NCI-H345 (cell line): ENCODE measurements around the gene DTNBP1.

Source experiments
- DNase-seq: peaks from one replicate; lab custom pipeline; 2025; lab: John Stamatoyannopoulos, UW

The DTNBP1 gene

DNA sequence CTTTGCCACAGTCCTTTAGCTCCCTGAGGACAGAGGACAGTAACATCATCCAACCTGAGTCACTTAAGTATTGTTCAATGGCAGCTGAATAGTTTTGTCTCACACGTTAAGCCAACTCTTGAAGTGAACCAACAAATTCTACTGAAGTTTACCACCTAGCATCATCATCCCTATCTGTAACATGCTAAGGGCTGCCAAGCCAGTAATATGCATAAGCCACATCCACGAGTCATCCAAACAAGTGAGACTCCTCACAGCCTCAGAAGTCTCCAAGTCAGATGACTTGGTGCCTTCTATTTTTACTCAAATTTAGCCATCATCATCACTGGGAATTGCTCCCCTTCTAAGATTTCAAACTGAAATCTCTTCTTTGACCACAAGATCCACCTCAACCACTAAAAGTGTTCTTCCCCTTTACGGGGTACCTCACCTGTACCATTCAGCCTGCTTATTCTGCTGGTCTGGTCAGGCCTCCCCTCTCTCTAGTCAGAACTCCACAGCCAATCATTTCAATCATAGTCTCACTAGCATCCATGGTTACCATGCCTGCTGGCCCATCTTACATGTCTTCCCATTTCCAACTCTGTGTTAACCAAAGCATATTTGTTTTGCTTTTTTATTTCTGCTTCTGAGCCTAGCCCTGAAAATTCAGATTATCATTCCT is 73.7 kb downstream of the DTNBP1 start:
- no peak for DNase-seq

DNA sequence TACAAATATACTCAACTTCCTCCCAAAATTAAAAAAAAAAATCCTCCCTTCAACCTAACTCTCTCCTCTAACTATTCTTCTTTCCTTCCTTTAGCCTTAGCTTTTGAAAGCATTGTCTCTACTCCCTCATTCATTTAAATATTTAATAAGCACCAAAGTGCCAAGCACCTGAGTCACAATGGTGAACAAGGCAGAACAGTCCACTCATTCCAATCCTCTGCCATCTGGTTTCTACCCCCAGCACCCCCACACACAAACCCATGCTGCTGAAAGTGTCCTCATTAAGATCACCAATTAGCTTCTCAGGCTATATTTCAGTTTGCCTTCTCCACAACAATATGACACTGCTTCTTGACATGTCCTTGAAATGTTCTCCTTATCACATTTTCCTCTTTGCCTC is 76.3 kb downstream of the DTNBP1 start:
- DNase-seq, result no peak

DNA sequence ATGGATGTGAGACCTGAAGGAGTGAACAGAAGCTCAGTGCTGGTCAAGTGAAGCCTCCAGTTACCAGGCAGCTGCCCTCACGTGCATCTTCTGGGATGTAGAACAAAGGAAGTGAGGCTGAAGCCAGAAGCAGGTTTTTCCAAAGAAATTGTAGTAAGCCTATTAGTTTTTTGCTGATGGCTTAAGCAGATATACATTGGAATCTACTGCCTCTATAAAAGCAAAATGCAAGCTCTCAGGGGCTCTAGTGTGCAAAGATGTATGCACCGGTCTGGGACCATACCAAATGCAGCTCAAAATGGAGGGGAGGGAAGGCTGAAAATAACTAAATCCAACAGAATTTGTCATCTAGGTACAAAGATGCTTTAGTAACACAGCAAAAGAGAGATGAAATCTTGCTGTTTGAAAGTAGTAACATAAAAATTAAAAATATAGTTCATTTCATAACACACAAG is 77.0 kb downstream of the DTNBP1 start:
- no peak for DNase-seq

DNA sequence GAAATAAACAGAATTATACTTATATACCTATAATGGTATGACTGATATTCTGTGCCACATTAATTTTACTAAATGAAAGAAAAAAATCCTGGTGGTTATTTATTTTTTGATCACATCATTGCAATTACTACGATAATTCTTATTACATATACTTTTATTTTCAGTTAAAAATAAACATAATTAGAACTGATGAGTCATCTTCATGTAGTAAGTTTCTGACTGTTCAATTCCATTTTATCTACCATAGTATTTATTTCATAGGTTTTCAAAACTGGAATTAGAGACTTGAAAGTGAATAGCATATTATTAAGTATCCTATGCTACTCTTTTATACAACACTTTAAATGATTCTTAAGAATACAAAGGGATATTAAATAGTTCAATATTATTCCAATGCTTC is 80.3 kb downstream of the DTNBP1 start:
- DNase-seq, result no peak

DNA sequence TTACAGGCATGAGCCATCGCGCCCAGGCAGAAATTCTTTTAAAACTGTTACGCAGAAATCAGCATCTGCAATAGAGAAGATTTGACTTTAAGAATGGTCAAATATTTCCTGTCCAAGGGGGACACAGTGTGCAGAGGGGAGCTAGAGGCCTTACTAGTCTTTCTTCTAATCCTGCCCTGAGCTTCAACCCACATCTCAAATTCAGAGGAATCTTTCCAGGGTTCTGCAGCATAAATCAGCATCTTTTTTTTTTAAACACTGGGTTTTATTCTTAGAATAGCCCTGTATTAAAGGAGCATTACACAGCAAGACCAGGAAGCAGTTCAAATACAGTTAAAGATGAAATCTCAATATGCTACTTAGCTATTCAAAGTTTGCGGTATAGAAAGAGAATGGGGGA is 81.1 kb downstream of the DTNBP1 start:
- DNase-seq, result no peak

DNA sequence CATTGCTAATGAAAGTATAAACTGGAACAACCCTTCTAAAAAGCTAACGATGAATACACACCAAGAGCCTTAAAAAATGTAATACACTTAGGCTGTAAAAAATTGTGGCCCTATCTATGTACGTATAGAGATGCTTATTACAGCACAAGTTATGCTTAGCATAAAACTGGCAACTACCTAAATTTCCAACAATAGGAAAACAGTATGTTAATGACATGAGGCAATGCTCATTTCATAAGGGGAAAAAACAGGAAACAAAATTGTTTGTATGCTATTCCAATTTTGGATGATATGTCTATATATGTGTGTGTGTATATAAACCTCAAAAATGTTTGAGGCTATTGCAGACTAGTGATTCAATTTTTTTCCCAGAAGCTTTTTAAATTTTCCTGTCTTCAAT is 82.5 kb downstream of the DTNBP1 start:
- no peak for DNase-seq

DNA sequence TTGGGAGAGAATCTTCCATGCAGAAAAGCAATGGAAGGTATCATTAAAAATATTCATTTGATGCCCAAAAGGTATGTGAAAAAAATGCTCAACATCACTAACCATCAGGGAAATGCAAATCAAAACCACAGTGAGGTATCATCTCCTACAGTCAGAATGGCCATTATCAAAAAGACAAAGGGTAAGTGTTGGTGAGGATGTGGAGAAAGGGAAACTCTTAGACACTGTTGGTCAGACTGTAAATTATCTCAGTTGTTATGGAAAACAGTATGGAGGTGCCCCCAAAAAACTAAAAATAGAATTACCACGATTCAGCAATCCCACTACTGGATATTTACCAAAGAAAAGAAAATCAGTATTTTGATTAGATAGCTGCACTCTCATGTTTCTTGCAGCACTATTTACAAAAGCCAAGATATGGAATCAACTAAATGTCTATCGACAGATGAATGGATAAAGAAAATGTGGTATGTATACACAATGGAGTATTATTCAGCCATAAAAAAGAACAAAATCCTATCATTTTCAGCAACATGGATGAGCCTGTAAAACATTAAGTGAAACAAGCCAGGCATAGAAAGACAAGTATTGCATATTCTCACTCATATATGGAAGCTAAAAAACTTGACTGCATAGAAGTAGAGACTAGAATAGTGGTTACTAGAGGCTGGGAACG is 84.0 kb downstream of the DTNBP1 start:
- DNase-seq, result no peak

DNA sequence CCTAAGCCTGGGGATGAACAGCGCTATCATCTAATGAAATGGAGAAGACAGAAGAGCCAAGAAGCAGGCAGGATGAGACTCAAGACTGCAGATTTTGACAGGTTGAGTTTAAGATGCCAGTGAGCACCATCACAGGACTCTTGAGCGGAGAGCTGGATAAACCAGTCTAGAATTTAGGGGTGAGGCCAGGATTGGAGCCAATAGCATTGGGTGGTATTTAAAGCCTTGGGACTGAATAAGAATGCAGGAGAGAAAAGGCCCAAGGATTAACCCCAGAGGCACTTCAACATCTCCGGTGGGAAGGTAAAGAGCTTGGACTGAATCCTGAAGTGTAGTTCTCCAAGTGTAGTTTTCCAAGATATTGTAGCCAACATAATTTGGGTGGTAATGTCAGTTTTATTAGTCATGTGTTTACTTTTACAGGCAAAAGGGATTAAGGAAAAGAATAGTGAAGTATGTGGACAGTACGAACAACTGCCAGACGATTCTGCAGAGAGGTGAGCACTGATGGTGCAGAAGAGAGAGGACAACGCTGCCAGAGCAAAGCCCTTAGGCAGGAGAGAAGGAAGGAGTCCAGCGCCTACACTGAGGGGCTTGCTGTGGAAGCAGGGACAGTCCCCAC is 85.2 kb downstream of the DTNBP1 start:
- DNase-seq, result no peak

DNA sequence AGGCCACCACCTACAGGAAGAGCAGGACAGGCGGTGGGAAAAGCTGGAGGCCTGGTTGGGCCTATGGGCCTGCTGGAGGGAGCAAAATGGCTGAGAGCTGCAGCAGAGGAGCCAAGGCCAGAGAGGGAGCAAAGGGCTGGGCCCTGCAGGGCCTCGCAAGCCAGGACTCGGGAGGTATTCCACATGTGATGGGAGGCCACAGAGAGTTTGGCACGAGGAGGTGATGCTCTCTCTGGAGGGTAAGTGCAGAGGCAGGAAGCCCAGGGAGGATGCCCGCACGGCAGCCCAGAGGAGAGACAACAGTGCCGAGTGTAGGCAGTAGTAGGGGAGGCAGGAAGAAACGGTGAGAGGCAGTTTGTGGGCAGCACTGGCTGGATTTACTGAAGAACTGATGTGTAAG is 85.7 kb downstream of the DTNBP1 start:
- DNase-seq, result no peak

DNA sequence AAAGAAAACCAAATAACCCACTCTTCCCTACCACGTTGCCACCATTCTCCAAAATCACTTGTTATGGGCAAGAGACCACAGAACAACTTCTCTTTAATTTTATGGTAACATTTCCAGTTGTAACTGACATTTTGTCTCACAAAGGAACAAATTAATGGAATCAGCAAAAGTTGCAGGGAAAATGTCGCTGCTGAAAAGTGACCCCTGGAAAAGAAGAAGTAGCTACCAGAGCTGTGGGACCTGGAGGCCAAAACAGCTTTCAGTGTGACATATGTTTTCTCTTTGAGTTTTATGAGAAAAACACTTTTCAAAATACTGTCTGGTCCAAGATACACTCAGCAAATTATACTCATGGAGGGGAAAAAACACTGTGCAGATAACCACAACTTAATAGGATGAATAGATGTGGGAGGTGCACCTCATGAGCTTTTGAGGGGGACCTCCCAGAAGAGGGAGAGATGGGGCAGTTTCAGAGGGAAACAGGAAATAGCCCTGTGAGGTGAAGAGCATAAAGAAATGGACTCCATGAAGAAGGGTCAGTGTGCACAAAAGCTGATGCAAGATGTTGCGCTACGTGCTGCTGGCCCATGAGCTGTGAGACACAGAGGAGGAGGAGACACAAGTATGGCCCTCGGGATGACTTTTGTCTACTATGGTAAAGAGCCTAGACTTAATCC is 87.3 kb downstream of the DTNBP1 start:
- DNase-seq, result no peak

DNA sequence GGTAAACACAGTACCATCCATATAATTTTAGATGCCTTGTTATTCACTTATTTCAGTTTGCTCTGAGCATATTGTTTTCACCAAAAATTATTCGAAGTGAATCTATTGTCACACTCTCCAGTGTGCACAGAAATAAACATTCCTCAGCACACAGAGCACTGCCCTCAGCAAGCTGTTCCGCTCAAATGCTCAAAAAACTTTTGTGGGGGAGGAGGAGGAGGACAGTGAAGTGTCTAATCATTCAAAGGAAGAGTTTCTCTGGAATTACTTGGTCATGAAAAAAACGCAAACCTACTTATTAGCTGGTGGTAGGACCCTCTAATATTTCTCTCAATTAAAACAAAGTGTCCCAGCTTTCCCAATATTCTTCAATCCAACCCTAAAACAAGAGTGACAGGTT is 88.3 kb downstream of the DTNBP1 start:
- no peak for DNase-seq

DNA sequence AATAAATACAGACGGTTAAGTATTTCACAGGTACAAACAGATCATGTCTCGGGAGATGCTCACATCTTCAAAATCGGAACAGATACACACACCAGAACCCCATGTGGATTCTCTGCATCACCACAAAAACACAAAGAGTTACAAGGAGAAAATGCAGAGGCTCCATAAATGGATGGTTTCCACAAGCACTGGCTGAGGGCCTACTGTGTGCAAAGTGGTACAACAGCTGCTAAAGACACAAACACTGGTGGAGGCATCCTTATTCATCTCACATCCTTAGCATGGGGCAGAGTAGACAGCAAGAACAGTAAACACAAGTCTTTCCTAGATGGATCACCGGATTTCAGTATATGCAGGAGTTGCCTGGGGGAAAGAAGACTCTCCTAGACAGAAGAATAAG is 88.8 kb downstream of the DTNBP1 start:
- DNase-seq, result no peak

DNA sequence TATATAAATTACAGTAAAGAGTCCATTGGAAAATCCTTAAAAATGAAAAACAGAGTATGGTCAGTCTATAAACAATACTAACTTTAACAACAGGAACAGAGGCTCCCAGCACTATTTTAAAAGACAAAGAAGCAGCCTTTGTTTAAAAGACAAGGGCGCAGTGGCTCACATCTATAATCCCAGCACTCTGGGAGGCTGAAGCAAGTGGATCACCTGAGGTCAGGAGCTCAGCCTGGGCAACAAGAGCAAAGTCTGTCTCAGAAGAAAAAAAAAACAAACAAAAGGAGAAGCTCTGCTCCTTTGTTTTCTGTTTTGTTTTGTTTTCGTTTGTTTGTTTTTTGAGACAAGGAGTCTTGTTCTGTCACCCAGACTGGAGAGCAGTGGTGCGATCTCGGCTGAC is 89.4 kb downstream of the DTNBP1 start:
- no peak for DNase-seq

DNA sequence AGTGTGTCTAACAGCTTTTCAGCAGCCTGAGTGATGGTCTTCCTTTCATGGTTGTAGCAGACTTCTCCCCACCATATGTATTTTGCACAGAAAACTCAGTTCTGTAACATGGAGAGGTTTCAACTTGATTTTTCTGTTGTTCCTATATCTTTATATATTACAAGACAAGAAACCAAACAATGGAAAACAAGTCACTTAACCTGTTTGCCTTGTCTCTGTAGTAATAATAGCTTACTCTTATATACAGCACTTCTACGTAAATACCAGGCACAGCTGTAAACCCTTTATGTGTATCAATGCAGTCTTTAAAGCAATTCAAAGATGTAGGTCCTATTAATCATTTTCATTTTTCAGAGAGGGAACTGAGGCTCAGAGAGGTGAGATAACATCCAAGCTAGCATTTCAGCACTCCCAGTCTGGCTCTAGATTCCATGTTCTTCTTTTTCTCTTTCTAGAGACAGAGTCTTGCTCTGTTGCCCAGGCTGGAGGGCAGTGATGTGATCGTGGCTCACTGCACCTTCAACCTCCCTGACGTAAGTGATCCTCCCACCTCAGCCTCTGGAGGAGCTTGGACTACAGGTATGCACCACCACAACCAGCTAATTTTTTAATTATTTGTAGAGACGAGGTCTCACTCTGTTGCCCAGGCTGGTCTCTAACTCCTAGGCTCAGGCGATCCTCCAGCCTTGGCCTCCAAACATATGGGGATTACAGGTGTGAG is 90.4 kb downstream of the DTNBP1 start:
- DNase-seq, result no peak

DNA sequence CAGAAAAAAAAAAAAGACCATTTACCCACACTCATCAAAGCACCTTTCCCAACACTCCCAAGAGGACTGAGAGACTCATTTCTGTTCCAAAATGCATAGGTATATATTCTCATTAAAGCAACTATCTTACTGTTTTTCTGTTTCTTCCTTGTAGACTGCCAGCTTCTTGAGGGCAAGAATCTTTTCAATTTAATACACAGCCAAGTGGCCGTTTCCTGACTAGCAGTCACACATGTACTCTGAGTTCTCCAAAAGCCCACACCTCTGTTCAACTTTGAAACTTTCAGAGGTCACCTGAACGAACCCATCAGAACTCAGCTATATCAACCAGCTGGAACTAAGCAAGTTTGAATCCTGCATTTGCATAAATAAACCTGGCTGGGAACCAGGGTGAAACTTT is 92.7 kb downstream of the DTNBP1 start:
- no peak for DNase-seq

DNA sequence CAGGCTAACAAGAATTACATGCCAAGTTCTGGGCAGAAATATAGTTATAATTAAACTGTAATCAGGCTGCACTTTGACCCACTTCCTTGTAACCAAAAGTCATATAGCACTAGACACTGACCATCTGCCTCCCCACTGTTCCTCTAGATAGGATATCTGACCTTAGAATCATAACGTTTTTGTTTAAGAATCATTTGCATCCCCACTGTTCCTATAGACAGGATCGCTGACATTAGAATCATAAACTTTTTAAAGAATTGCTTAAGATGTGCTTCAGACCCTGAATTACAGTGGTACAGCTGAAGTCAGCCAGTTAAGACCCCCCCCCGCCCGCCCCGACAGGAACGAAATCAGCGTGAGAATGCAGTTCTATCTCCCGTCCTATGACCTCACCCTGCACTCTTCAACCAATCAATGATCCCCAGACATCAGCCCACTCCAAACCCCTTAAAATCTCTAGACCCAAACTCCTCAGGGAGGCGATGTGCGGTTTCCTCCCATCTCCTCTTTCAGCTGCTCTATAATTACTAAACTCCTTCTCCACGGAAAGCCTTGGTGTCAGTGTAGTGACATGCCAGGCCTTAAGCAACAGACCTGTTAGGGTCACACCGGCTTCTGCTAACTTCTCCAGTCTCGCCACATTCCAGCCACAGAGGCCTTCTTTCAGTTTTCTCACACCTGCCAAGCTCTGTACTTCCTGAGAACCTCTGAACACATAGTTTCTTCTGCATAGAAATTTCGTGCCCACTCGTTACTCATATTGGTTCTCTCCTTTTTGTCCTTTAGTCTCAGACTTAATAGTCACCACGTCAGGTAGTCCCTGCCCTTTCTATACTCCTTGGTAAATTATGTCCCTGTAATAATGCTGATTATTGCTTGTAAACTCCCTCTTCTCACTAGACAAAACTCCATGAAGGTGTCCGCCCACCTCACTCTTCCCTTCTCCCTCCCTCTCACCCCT is 93.5 kb downstream of the DTNBP1 start:
- no peak for DNase-seq

DNA sequence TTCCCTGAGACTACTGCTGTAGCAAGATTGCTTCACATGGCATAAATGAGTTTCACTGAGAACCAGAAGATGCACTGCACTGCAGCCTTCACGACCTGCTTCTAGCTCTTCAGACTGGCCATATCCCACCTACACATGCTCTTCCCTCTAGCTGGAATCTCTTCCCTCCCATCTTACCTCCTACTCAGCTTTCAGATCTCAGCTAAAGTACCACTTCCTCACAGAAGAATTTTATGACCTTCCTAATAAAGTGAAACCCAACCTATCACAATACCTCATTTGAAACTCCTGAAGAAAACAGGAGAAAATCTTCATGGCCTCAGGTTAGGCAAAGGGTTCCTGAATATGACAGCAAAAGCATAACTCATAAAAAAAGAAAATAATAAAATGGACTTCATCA is 99.9 kb downstream of the DTNBP1 start:
- no peak for DNase-seq

DNA sequence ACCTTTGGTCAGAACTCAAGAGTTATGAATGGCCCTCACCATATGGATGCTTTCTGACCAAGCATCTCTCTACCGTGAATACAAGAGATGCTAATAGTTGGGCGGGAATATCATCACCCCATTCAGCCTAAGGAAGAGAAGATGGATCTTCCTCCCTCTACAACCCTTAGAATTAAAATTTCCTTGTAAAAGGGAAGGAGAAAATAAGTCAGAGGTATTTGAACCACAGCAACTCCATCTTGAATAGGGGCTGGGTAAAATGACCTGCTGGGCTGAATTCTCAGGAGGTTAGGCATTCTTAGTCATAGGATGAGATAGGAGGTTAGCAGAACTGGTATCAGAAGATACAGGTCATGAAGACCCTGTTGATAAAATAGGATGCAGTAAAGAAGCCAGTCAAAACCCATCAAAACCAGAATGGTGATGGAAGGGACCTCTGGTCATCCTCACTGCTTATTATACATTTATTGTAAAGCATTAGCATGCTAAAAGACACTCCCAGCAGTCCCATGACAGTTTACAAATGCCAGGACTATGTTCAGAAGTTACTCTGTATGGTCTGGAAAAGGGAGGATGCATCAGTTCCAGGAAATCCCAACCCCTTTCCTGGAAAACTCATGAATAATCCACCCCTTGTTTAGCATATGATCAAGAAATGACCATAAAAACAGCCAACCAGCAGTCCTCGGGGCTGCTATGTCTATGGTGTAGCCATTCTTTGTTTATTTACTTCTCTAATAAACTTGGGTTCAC is 101.2 kb downstream of the DTNBP1 start:
- DNase-seq, result no peak

DNA sequence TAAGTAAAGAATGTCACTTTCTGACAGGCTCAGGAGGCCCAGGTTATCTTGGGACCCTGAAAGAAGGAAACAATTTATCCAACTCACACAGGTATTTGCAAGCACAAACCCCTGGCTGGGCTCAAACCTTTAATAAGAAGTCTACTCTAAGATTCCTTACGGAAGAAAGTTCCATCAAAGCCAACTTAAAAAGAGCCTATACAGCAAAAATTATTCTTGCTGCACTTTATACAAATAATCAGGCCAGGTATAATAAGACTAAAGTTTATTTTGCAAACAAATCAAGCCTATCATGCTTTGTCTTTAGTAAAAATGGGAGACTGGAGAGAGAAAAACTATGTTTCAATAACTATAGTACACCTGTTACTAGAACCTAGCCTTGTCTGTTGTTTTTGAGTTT is 102.1 kb downstream of the DTNBP1 start:
- DNase-seq, result no peak

DNA sequence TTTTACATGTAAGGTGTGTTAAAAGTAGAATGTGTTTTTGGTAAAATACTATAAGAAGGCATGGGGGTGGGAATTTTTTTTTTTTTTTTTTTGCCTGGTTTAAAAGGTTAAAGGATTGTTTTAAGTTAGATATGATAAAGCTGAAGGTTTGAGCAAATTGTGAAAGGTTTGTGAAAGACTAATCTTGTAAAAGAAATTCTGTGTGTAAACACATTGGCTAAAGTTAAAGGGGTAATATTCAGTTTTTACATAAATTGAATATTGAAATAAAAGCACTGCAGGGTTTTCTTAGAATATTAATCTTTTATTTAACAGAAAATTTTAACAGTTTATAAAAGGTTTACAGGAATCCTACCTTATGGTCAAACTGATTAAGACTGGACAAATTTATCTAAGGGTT is 105.7 kb downstream of the DTNBP1 start:
- no peak for DNase-seq
